Glutamatergic neuron (in vitro differentiated cells): Measurements from ENCODE around the gene RNF135. TPM values are rescaled to one million over a fixed set of nuclear protein-coding genes. Genes with fewer than 3 reads are reported as not detected.
"Not testable (repeated sequence)": the region's sequence is repeated elsewhere in the genome, so short reads cannot be mapped to it uniquely, and the experiment has no call there.

Experiments
- DNase-seq: peaks from one replicate; pipeline ENCODE4 v3.0.0; 2022
- H3K27ac Mint-ChIP-seq: one replicate; pipeline ENCODE4 v1.8.0; 2020; ENCODE audit warnings: mild to moderate bottlenecking, mixed read lengths, inconsistent platforms; ENCODE audit not compliant: unreplicated experiment
- H3K27me3 Mint-ChIP-seq: one replicate; pipeline ENCODE4 v1.8.0; 2020; ENCODE audit warnings: mild to moderate bottlenecking, moderate library complexity, mixed read lengths, inconsistent platforms; ENCODE audit not compliant: unreplicated experiment
- H3K36me3 Mint-ChIP-seq: one replicate; pipeline ENCODE4 v1.8.0; 2020; ENCODE audit warnings: mild to moderate bottlenecking, mixed read lengths, inconsistent platforms; ENCODE audit not compliant: unreplicated experiment
- H3K4me1 Mint-ChIP-seq: one replicate; pipeline ENCODE4 v1.8.0; 2020; ENCODE audit warnings: mild to moderate bottlenecking, low read depth, mixed read lengths, inconsistent platforms; ENCODE audit not compliant: unreplicated experiment
- H3K4me3 Mint-ChIP-seq: one replicate; pipeline ENCODE4 v1.8.0; 2020; ENCODE audit warnings: mild to moderate bottlenecking, mixed read lengths, inconsistent platforms; ENCODE audit not compliant: unreplicated experiment
- H3K9me3 Mint-ChIP-seq: one replicate; pipeline ENCODE4 v1.8.0; 2020; ENCODE audit warnings: mild to moderate bottlenecking, moderate library complexity, mixed read lengths, inconsistent platforms; ENCODE audit not compliant: unreplicated experiment
- CTCF ChIP-seq: fragments of 200-600 bp; sonication (generic); IDR thresholded peaks from one replicate; pipeline ENCODE4 v1.5.0; 2021; ENCODE audit not compliant: partially characterized antibody, unreplicated experiment
- total RNA-seq: library from RNA; stranded (reverse); fragmentation: NEBNext Ultra II Directional; extraction: Animal tissue kit (Norgen Biotek cat#: 25700); gene quantifications from one replicate; pipeline ENCODE4 v1.2.1, GENCODE V29; 2021; ENCODE audit not compliant: unreplicated experiment

The RNF135 gene
- total RNA-seq, 1 donor from 2014 or later: 0.59 TPM

- H3K4me1 Mint-ChIP-seq: no peaks in the 10 kb centered on the region
- no peak for DNase-seq
- TF ChIP-seq CTCF: no peak
- no peaks in the 10 kb centered on the region for H3K9me3 Mint-ChIP-seq
- no peaks in the 10 kb centered on the region for H3K36me3 Mint-ChIP-seq
- no peak overlapping the region for H3K4me3 Mint-ChIP-seq
- no peak overlapping the region for H3K27ac Mint-ChIP-seq
- no peaks in the 10 kb centered on the region for H3K27me3 Mint-ChIP-seq
Observed at GRCh38 chr17:30964876-30965275, 6.0 kb upstream of the RNF135 start.

- Mint-ChIP-seq H3K27ac (no peak overlapping the region), H3K4me1 (no peaks in the 10 kb centered on the region), H3K36me3 (no peaks in the 10 kb centered on the region), H3K27me3 (peaks cover 3% of the 10 kb centered on the region), H3K4me3 (no peak overlapping the region), H3K9me3 (peaks cover 3% of the 10 kb centered on the region)
- no peak for DNase-seq
- TF ChIP-seq CTCF: no peak
Observed at GRCh38 chr17:30965686-30966085, 5.2 kb upstream of the RNF135 start.

GRCh38 chr17:30967911-30968310 lies 2.9 kb upstream of the RNF135 start:
- not testable (repeated sequence) for H3K36me3 Mint-ChIP-seq, H3K27ac Mint-ChIP-seq, H3K27me3 Mint-ChIP-seq, DNase-seq, H3K9me3 Mint-ChIP-seq, H3K4me3 Mint-ChIP-seq, H3K4me1 Mint-ChIP-seq

GRCh38 chr17:30969989-30970830 lies 629 bp upstream of the RNF135 start:
- peaks cover 6% of the 10 kb centered on the region for H3K27me3 Mint-ChIP-seq
- H3K9me3 Mint-ChIP-seq: peaks cover 3% of the 10 kb centered on the region
- H3K27ac Mint-ChIP-seq: peak overlapping the region; percentile 80

GRCh38 chr17:30975042-30975820 lies 4.4 kb downstream of the RNF135 start:
- peaks cover 5% of the 10 kb centered on the region for H3K36me3 Mint-ChIP-seq
- peaks cover 3% of the 10 kb centered on the region for H3K4me1 Mint-ChIP-seq
- no peak overlapping the region for H3K4me3 Mint-ChIP-seq
- H3K9me3 Mint-ChIP-seq: peaks cover 3% of the 10 kb centered on the region
- no peak overlapping the region for H3K27ac Mint-ChIP-seq
- H3K27me3 Mint-ChIP-seq: peaks cover 8% of the 10 kb centered on the region
- DNase-seq: no peak
- no peak for TF ChIP-seq CTCF

More at GRCh38 chr17:30969989-30970830, 629 bp upstream of the RNF135 start:
- Mint-ChIP-seq H3K36me3 (no peaks in the 10 kb centered on the region), H3K4me3 (peak overlapping the region; percentile 94), H3K4me1 (peaks cover 3% of the 10 kb centered on the region)
- TF ChIP-seq CTCF: no peak
- no peak for DNase-seq

GRCh38 chr17:30979919-30980318 lies 9.1 kb downstream of the RNF135 start:
- not testable (repeated sequence) for H3K27me3 Mint-ChIP-seq, H3K4me3 Mint-ChIP-seq, H3K36me3 Mint-ChIP-seq, H3K4me1 Mint-ChIP-seq, H3K9me3 Mint-ChIP-seq, DNase-seq, H3K27ac Mint-ChIP-seq
